ENCODE data around the gene ITGA8. TPM values are rescaled to one million over a fixed set of nuclear protein-coding genes. Genes with fewer than 3 reads are reported as not detected.

The ITGA8 gene
- total and polyA plus RNA-seq, 2 of the 13 experiments (the other 11 are each of a cell fraction or from before 2014, with no cell fraction given), result not detected

GRCh38 chr10:15737656-15738055 is 17.9 kb upstream of the ITGA8 start:
- Histone ChIP-seq H3K4me2 (ENCODE audit: low read depth, low read length) (no peak overlapping the region), H4K20me1 (ENCODE audit: insufficient read depth, low read length) (no peaks in the 10 kb centered on the region), H3K9ac (ENCODE audit: insufficient read depth, low read depth, low read length) (no peak overlapping the region), H3K27ac (ENCODE audit: extremely low read length, insufficient read depth, low read length) (no peak overlapping the region), H3K4me1 (ENCODE audit: insufficient read depth, low read length) (no peaks in the 10 kb centered on the region), H3K27me3 (ENCODE audit: control insufficient read depth in 1 of 2, insufficient read depth in 2 of 2, low read length in 2 of 2) (peaks cover 0 to 6% of the 10 kb centered on the region in 2 experiments; a peak in 2 of 5 replicates), H3K9me3 (ENCODE audit: low read length) (no peaks in the 10 kb centered on the region), H3K4me3 (replicated peaks in 1 of 3; ENCODE audit: insufficient read depth in 1 of 3, low read depth in 2 of 3, low read length in 3 of 3) (no peak overlapping the region), H3K79me2 (ENCODE audit: insufficient read depth, low read length) (no peaks in the 10 kb centered on the region), H3K36me3 (replicated peaks in 1 of 2; ENCODE audit: control insufficient read depth in 1 of 2, insufficient read depth in 2 of 2, low read length in 2 of 2) (no peaks in the 10 kb centered on the region), H2AFZ (ENCODE audit: low read length) (no peak overlapping the region)
- FAIRE-seq, result no peak
- in situ Hi-C loops (cut with HindIII; ENCODE audit: extremely low pct_ligation_motif_present, low pct_unique_long_range_greater_than_20kb), result no loop called here
- intact Hi-C loops (cut with micrococcal nuclease; ENCODE audit: unreplicated experiment), result no loop called here
- ChIA-PET POLR2A (no interaction called here), CTCF (ENCODE audit: low intra/inter-chr PET ratio, low total read pairs) (no interaction called here)
- BruUV-seq (replicated peaks), result no TSS peak
- ATAC-seq, result no peak
- no peak for DNase-seq (ENCODE audit: low spot score)
- 59% methylated on average over 5 of the region's 5 CpGs for WGBS (ENCODE audit: low lambda C conversion rate)
- TF ChIP-seq SYNCRIP (IDR thresholded peaks at IDR 0.05; ENCODE audit: insufficient read depth, low read depth, low read length) (no peak), ZBTB10 (CRISPR knock-in tag; IDR thresholded peaks at IDR 0.05; ENCODE audit: borderline replicate concordance) (no peak), DPF2 (CRISPR knock-in tag; IDR thresholded peaks at IDR 0.05; ENCODE audit: borderline replicate concordance, low read depth) (no peak), MEIS2 (CRISPR knock-in tag; IDR thresholded peaks at IDR 0.05) (no peak), ZBTB40 (IDR thresholded peaks at IDR 0.05) (no peak), ZBTB40 (CRISPR knock-in tag; IDR thresholded peaks at IDR 0.05) (no peak), ZNF562 (CRISPR knock-in tag; IDR thresholded peaks at IDR 0.05; ENCODE audit: borderline replicate concordance) (no peak), GPN1 (CRISPR knock-in tag; IDR thresholded peaks at IDR 0.05; ENCODE audit: borderline replicate concordance) (no peak), ATRX (CRISPR knock-in tag; IDR thresholded peaks at IDR 0.05; ENCODE audit: borderline replicate concordance) (no peak), NFE2L2 (IDR thresholded peaks at IDR 0.05; ENCODE audit: low read length) (no peak), XBP1 (CRISPR knock-in tag; IDR thresholded peaks at IDR 0.05) (no peak), MED13 (CRISPR knock-in tag; IDR thresholded peaks at IDR 0.05) (no peak), TOPORS (CRISPR knock-in tag; IDR thresholded peaks at IDR 0.05) (no peak), ZNF619 (CRISPR knock-in tag; IDR thresholded peaks at IDR 0.05) (no peak), MLX (CRISPR knock-in tag; IDR thresholded peaks at IDR 0.05) (no peak)

Data from HepG2 (cell line).